Pancreas (tissue), 10 donors: ENCODE data around the gene C1orf159. TPM values are rescaled to one million over a fixed set of nuclear protein-coding genes. Genes with fewer than 3 reads are reported as not detected.

ENCODE experiments used
- ATAC-seq, 4 donors: fragments of 200-7000 bp; cut with Tn5 transposase; one replicate each; pipeline versions ENCODE4 v1.8.0 to v1.9.1; 2020; ENCODE audit warnings: mild to moderate bottlenecking in 4 of 4, moderate library complexity in 4 of 4
- DNase-seq, 6 donors: peaks; one replicate each; pipeline ENCODE4 v3.0.0-alpha.2; 2020
- FAIRE-seq: peaks from 2 replicates; lab custom pipeline; 2012; peaks lifted over from hg19 to GRCh38; lab: Jason Lieb, UNC
- H3K27ac ChIP-seq, 4 donors: fragments of 200-600 bp; sonication (generic); 1 replicate in 3 of 4; 2 replicates in 1 of 4; pipeline versions ENCODE4 v1.5.0 to v1.8.0; 2020
- H3K27me3 ChIP-seq, 4 donors: fragments of 200-600 bp; one replicate each; pipeline ENCODE4 v1.8.0; 2021
- H3K36me3 ChIP-seq, 3 donors: fragments of 200-600 bp; sonication (generic) in 1 of 3; one replicate each; pipeline versions ENCODE4 v1.5.0 to v1.8.0; 2020 to 2021
- H3K4me1 ChIP-seq, 3 donors: fragments of 200-600 bp; one replicate each; pipeline ENCODE4 v1.8.0; 2021
- H3K4me3 ChIP-seq, 4 donors: fragments of 200-600 bp; sonication (generic) in 2 of 4; one replicate each; pipeline versions ENCODE4 v1.5.0 to v1.8.0; 2020 to 2021
- H3K9me3 ChIP-seq, 4 donors: fragments of 200-600 bp; one replicate each; pipeline ENCODE4 v1.8.0; 2021
- CTCF ChIP-seq, 4 donors: fragments of 200-600 bp; sonication (generic) in 3 of 4; IDR thresholded peaks; one replicate each; pipeline versions ENCODE4 v1.5.0 to v1.8.0; 2021; ENCODE audit warnings: antibody characterized with exemption in 4 of 4
- WGBS, 2 donors: extraction: QIAGEN DNeasy Blood & Tissue Kit; methylation state at CpG; one replicate each; pipeline ENCODE4 v1.1.7; 2013; 5-methylcytosine and 5-hydroxymethylcytosine counted together
- intact Hi-C, 3 donors: fragments of 100-400 bp; cut with DNase I; formaldehyde crosslinking; loops; one replicate each; pipeline versions ENCODE4 v1.11.1 to v1.14.2; 2022
- polyA plus RNA-seq, 2 donors: library from polyadenylated mRNA; stranded (reverse); fragments of 200-250 nt; gene quantifications; one replicate each; pipeline ENCODE4 v1.2.3, GENCODE V29; 2013
- total RNA-seq, 6 donors: library from RNA; stranded (reverse); fragmentation: NEBNext Ultra II Directional in 4 of 6; extraction: Animal tissue kit (Norgen Biotek cat#: 25700) in 4 of 6; gene quantifications; one replicate each; pipeline versions ENCODE4 v1.2.1 to v1.2.4, GENCODE V29; 2021 to 2023
- donor health status: healthy with polysubstance abuse.
- donor health status: DM: no; HTN: no; CAD: no; lungs with moderate emphysema.
- donor health status: DM: no; HTN: no; CAD: no.
- donor health status: control.
- donor health status: control.
- donor health status: Bipolar disorder and iron deficiency.
- donor health status: DM: yes; HTN: yes; CAD: no.
- donor health status: DM: no; HTN: no; CAD: no.
- donor health status: DM: no; HTN: no; CAD: no.
- donor health status: DM: yes; HTN: yes; CAD: no.

Gene C1orf159
- total and polyA plus RNA-seq, 8 donors = 3.0 to 30.7 (median 4.9) TPM

GRCh38 chr1:1163538-1164070 is 47.7 kb upstream of the C1orf159 start:
- no peaks in the 10 kb centered on the region for H3K27me3 ChIP-seq
- ATAC-seq (peak in 2 of 4 donors; percentile 6 to 8), DNase-seq (no peak), FAIRE-seq (no peak)
- H3K36me3 ChIP-seq = no peaks in the 10 kb centered on the region
- no peak for TF ChIP-seq CTCF (IDR thresholded peaks at IDR 0.05)
- peaks cover 6 to 15% (median 10%) of the 10 kb centered on the region in 3 donors for H3K4me1 ChIP-seq
- peak overlapping the region; percentile 43 to 85 (median 58) for H3K4me3 ChIP-seq
- no peaks in the 10 kb centered on the region for H3K9me3 ChIP-seq
- intact Hi-C loops = no loop called here
- peak overlapping the region; percentile 89 to 96 (median 96) for H3K27ac ChIP-seq
- 7 to 15% methylated on average over 33 of the region's 33 CpGs for WGBS, 2 donors

GRCh38 chr1:1162597-1163537 is 47.0 kb upstream of the C1orf159 start:
- peaks cover 11 to 19% (median 15%) of the 10 kb centered on the region in 3 donors for H3K4me1 ChIP-seq
- H3K4me3 ChIP-seq = peak overlapping the region; percentile 43 to 85 (median 58)
- no peak for TF ChIP-seq CTCF (IDR thresholded peaks at IDR 0.05)
- no peaks in the 10 kb centered on the region for H3K9me3 ChIP-seq
- intact Hi-C loops = no loop called here
- DNase-seq (peak; percentile 89 to 98 (median 94)), FAIRE-seq (no peak), ATAC-seq (peak; percentile 70 to 81 (median 78))
- no peaks in the 10 kb centered on the region for H3K36me3 ChIP-seq
- no peaks in the 10 kb centered on the region for H3K27me3 ChIP-seq
- peak overlapping the region; percentile 89 to 96 (median 96) for H3K27ac ChIP-seq
- 11 to 14% methylated on average over 54 to 73 of the region's 73 CpGs for WGBS, 2 donors

GRCh38 chr1:1161683-1162079 is 45.8 kb upstream of the C1orf159 start:
- Histone ChIP-seq H3K4me1 (peaks cover 7 to 15% (median 9%) of the 10 kb centered on the region in 3 donors), H3K36me3 (no peaks in the 10 kb centered on the region), H3K27ac (peak overlapping the region in 2 of 4 donors; percentile 95 to 96), H3K4me3 (no peak overlapping the region), H3K9me3 (no peaks in the 10 kb centered on the region), H3K27me3 (no peaks in the 10 kb centered on the region)
- ATAC-seq (no peak), DNase-seq (no peak), FAIRE-seq (no peak)
- no peak for TF ChIP-seq CTCF (IDR thresholded peaks at IDR 0.05)
- intact Hi-C loops = no loop called here
- 73 to 80% methylated on average over 17 of the region's 17 CpGs for WGBS, 2 donors

- Histone ChIP-seq H3K27ac (no peak overlapping the region), H3K4me3 (no peak overlapping the region), H3K4me1 (peaks cover 6 to 14% (median 6%) of the 10 kb centered on the region in 3 donors), H3K27me3 (no peaks in the 10 kb centered on the region), H3K9me3 (no peaks in the 10 kb centered on the region), H3K36me3 (no peaks in the 10 kb centered on the region)
- no peak for TF ChIP-seq CTCF (IDR thresholded peaks at IDR 0.05)
- 87% methylated on average over 29 of the region's 29 CpGs for WGBS, 2 donors
- DNase-seq (peak in 1 of 6 donors; percentile 56), FAIRE-seq (no peak), ATAC-seq (no peak)
- intact Hi-C loops = no loop called here
Observed at GRCh38 chr1:1161078-1161682, 45.3 kb upstream of the C1orf159 start.
